NB4 (cell line): ENCODE measurements around the gene ENTPD3.

ENCODE experiments used
- POLR2A ChIP-seq: IDR thresholded peaks from 2 replicates; pipeline ENCODE4 v1.6.1; 2011; ENCODE audit warnings: mild to moderate bottlenecking; ENCODE audit not compliant: insufficient read length; ENCODE audit errors: extremely low read depth
- TF ChIP-seq, protein P1 (sequence below): IDR thresholded peaks from one replicate; pipeline ENCODE4 v1.5.1; 2012; ENCODE audit warnings: low read depth, low read length
- TF ChIP-seq, protein P2 (sequence below): IDR thresholded peaks from 2 replicates; pipeline ENCODE4 v1.6.1; 2011; ENCODE audit warnings: low read depth, low read length

DNA sequence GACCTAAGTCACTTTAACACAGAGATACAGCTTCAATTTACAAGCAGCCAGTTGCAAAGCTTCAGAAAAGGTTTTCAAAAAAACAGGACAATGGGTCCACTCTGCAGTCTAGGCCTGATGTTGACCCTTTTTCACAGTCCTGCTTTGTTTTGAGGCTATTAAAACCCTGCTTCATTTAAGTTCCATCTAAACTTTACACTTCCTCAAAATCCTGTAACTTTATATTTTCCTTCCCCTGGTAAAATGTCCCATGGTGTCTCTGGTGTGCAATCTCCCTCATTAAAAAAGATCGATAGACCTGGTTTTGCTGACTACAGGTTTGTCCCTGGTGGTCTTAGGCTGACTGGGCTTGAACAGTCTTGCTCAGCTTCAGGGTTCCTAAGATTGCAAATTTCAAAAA, 65.1 kb downstream of the ENTPD3 start:
- TF ChIP-seq, protein P1, sequence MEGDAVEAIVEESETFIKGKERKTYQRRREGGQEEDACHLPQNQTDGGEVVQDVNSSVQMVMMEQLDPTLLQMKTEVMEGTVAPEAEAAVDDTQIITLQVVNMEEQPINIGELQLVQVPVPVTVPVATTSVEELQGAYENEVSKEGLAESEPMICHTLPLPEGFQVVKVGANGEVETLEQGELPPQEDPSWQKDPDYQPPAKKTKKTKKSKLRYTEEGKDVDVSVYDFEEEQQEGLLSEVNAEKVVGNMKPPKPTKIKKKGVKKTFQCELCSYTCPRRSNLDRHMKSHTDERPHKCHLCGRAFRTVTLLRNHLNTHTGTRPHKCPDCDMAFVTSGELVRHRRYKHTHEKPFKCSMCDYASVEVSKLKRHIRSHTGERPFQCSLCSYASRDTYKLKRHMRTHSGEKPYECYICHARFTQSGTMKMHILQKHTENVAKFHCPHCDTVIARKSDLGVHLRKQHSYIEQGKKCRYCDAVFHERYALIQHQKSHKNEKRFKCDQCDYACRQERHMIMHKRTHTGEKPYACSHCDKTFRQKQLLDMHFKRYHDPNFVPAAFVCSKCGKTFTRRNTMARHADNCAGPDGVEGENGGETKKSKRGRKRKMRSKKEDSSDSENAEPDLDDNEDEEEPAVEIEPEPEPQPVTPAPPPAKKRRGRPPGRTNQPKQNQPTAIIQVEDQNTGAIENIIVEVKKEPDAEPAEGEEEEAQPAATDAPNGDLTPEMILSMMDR, result no peak
- TF ChIP-seq, protein P2, sequence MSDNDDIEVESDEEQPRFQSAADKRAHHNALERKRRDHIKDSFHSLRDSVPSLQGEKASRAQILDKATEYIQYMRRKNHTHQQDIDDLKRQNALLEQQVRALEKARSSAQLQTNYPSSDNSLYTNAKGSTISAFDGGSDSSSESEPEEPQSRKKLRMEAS, result no peak
- TF ChIP-seq POLR2A, result no peak
